NCI-H128 (cell line): ENCODE results near the gene KLF16.
A peak's percentile ranks its signal among the peaks of the same experiment; 100 is the strongest.
"Not testable (repeated sequence)": the region's sequence is repeated elsewhere in the genome, so short reads cannot be mapped to it uniquely, and the experiment has no call there.

Experiments used
- DNase-seq: peaks from one replicate; lab custom pipeline; 2025; ENCODE audit not compliant: unreplicated experiment; lab: John Stamatoyannopoulos, UW

Gene KLF16

DNA sequence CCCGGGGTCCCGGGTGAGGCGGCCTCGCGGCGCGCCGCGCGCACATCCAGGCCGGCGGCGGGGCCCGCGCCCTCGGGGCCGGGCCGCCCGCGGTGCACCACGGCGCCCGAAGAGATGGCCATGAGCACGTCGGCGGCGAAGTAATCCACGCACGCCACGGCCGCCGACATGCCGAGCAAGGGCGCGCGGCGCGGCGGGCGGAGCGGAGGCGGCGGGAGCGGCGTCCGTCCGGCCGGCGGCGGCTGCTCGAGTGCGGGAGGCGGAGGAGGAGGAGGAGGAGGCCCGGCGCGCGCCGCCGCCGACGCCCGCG, at the start of gene KLF16:
Gene KLF16 (minus strand): TSS at position 252 of the 310 bp plus-strand sequence. CDS start 82 bp downstream, at position 170.
- no peak for DNase-seq

DNA sequence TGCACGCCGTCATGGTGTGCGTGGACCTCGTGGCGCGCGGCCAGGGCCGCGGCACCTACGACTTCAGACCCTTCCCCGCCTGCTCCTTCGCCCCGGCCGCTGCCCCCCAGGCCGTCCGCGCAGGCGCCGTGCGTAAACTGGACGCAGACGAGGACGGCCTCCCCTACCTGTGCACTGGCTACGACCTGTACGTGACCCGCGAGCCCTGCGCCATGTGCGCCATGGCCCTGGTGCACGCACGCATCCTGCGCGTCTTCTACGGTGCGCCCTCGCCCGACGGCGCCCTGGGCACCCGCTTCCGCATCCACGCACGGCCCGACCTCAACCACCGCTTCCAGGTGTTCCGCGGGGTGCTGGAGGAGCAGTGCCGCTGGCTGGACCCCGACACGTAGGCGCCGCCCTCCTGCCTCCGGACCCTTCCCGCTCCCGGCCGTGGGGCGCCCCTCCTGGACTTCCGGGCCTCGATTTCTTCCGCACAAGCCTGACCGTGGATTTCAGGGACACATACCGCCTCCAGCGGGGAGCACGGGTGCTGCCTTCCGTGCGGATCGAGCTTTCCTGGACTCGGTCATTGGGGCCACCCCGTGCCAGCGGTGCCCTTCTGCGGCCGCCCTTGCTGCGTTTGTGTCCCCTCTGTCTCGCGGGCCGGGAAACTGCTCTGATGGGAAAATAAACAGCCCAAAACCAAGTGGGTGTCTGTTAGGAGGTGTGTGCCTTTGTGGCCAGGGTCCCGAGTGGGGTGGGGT, 49.6 kb upstream of the KLF16 start:
- DNase-seq: no peak

DNA sequence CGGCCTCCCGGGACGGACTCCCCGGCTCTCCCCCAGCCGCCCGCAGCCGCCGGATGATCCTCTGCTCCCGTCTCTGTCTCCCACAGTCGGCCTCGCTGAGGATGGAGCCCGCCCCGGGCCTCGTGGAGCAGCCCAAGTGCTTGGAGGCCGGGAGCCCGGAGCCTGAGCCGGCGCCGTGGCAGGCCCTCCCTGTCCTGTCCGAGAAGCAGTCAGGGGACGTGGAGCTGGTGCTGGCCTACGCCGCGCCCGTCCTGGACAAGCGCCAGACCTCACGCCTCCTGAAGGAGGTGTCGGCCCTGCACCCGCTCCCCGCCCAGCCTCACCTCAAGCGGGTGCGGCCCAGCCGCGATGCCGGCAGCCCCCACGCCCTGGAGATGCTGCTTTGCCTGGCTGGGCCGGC, 48.6 kb upstream of the KLF16 start:
- DNase-seq: no peak

- DNase-seq: no peak
Measured at GRCh38 chr19:1911098-1911497, 47.7 kb upstream of the KLF16 start.

DNA sequence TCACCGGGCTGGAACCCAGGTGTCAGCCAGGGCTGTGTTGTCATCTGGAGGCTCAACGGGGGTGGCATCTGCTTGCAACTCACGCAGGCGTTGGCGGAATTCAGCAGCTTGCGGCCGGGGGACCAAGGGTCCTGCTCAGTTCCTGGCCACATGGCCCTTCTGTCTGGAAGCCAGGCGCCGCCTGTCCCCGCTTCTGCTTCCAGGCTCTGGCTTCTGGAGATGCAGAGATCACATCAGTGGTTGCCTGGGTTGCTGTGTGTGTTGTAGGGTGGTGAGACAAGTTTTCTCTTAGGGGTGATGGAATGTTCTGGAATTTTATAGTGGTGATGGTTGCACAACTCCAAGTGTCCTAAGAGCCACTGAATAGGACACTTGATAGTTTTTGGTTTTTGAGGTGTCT, 46.8 kb upstream of the KLF16 start:
- no peak for DNase-seq

DNA sequence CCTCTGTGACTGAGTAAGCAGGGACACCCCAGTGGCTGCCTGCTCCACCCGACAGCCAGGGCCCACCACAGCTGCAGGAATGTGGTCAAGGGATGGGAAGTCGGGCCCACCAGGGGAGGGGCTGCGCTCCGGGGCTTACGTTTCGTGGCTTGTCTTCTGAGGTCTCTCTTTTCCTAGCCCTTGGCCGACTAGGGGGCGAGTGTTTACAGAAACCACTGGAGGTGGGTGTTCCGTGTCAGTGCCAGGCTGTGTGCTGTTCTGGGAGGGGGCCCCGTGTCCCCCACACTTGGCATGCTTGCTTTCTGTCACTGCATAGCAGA, 46.3 kb upstream of the KLF16 start:
- no peak for DNase-seq

GRCh38 chr19:1908364-1908678, 44.9 kb upstream of the KLF16 start:
- no peak for DNase-seq

DNA sequence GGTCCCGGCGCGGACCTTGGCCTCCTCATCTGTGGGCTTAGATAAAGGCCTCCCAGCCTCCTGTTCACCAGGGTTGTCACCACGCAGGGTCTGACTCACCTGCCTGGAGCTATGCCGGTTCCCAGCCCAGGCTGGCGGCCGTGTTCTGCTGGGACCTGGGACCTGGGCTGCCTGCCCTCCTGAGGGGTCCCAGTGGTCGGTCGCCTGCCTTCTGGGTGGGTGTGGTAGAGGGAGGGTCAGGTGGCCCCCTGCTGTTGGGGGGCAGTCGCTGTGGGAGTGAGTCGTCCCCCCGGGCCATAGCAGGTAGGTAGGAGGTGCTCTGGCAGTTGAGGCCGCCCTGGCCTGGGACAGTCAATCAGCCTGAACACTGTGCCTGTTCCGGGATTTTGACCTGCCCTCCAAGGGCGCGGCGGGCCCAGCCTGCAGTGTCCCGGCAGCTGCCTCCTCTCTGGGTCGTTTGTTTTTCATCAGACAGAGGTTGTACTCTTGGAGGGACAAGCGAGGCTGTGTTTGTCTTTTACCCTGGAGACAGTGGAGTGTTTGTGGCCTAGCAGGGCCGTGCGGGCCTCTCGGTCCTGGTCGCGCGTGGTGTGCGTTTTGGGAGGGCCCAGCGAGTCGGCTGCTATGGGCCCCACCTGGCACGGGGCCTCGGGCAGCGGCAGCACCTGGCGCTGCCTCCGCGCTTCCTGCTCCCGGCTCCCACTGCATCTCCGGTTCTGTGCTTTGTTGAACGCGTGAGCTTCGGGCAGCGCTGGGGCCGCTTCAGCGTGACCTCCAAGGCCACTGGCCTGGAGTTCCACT, 44.4 kb upstream of the KLF16 start:
- DNase-seq: no peak

GRCh38 chr19:1906985-1907562, 43.7 kb upstream of the KLF16 start:
- DNase-seq: no peak

DNA sequence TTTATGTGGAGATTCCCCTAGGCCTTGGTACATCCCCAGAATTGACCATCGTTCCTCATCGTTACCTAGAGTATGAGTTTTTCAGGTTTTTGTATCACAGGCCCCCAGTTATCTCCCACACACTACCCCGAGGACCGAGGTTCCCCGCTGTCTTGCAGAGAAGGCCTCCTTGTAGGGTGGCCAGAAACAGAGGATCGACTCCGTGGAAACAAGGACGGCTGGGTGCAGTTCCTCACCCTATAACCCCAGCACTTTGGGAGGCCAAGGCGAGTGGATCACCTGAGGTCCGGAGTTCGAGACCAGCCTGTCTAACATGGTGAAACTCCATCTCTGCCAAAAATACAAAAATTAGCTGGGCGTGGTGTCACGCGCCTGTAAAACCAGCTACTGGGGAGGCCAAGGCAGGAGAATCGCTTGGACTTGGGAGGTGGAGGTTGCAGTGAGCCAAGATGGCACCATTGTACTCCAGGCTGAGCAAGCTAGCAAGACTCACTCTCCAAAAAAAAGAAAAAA, 42.5 kb upstream of the KLF16 start:
- DNase-seq: no peak

DNA sequence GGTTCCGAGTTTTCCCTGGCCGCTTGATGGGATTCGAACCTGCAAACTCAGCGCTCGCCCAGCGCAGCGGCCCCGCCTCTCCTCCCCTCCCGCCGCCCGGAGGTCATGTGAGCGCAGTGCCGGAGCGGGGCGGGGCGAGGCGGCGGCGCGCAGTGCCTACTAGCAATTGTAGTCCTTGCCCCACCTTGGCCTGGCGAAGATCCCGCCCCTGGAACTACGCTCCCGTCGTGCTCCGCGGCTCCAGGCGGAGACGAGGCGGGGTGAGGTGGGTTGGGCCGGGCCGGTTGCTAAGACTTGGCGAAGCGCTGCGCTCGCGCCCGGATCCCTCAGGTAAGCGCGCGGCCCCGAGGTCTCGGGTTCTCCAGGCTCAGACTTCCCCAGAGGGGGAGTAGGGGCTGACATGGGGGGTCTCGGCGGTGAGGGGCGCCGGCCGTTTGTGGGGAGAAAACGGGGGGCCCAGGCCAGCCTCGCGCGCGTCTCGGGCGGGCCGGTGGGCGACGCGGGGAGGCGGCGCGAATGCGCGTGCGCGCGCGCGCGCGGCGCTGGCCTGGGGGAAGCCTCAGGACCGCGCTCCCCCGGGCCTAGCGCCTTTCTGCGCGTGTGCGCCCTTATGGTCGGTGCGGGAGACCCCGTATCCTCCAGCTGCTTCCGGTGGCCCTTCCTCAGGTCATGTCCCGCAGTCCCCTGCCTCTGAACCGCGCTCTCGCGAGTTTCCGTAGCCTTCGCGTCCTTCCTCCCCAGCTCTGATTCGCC, 41.9 kb upstream of the KLF16 start, which contains the start of the genes ADAT3 and SCAMP4:
Gene ADAT3 (plus strand): TSS at position 290 of the 753 bp plus-strand sequence. CDS start 6,649 bp downstream, outside the sequence.
Gene SCAMP4 (plus strand): TSS at position 290 of the 753 bp plus-strand sequence. CDS start 9,621 bp downstream, outside the sequence.
- DNase-seq: peak; percentile 95

GRCh38 chr19:1904860-1905109, 41.4 kb upstream of the KLF16 start:
- DNase-seq: no peak

GRCh38 chr19:1902923-1903322, 39.5 kb upstream of the KLF16 start:
- no peak for DNase-seq

- DNase-seq: no peak
Measured at GRCh38 chr19:1901940-1902404, 38.6 kb upstream of the KLF16 start.

DNA sequence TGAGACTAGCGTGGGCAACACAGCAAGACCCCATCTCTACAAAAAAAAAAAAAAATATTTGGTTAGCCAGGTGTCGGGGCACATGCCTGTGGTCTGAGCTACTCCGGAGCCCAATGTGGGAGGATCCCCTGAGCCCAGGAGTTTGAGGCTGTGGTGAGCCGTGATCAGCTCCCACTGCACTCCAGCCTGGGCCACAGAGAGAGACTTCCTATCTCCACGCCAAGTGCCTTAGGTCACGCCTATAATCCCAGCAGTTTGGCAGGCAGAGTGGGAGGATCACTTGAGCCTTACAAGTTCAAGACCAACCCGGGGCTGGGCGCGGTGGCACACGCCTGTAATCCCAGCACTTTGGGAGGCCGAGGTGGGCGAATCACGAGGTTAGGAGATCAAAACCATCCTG, 33.1 kb upstream of the KLF16 start:
- DNase-seq: no peak

GRCh38 chr19:1893791-1894190, 30.4 kb upstream of the KLF16 start:
- DNase-seq: no peak

- no peak for DNase-seq
Measured at GRCh38 chr19:1889907-1890306, 26.5 kb upstream of the KLF16 start.

DNA sequence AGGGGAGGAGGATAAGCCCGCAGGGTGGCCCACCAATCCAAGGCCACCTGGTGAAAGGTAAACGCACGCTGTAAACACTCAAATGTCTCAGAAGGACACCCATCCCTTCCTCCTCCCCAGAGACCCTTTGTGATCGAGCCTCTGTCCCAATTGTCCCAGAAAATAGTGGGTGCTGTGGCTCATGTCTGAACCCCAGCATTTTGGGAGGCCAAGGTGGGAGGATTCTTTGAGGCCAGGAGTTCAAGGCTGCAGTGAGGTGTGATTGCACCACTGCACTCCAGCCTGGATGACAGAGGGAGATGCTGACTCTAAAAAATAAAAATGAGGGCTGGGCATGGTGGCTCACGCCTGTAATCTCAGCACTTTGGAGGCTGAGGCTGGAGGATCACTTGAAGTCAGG, 25.0 kb upstream of the KLF16 start:
- no peak for DNase-seq

DNA sequence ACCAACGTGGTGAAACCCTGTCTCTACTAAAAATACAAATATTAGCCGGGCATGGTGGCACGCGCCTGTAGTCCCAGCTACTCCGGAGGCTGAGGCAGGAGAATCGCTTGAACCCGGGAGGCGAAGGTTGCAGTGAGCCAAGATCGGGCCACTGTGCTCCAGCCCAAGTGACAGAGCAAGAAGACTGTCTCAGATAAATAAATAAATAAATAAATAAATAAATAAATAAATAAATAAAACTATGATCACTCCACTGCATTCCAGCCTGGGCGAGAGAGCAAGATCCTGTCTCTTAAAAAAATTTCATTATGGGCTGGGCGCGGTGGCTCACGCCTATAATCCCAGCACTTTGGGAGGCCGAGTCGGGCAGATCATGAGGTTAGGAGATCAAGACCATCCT, 23.0 kb upstream of the KLF16 start:
- not testable (repeated sequence) for DNase-seq

GRCh38 chr19:1885398-1886119, 22.2 kb upstream of the KLF16 start, which contains the start of gene ABHD17A:
Gene ABHD17A, minus strand, starts transcription at chr19:1885496. Its CDS starts 3,930 bp downstream, at chr19:1881566.
- peak; percentile 91 for DNase-seq
